GM20431 (cell line): ENCODE data around the gene SHISA5.

Experiments
- in situ Hi-C: fragments of 300-500 bp; cut with MseI, MboI; formaldehyde crosslinking; loops from one replicate; pipeline ENCODE4 v1.15.0; 2020; ENCODE audit warnings: low sequenced_read_pairs; ENCODE audit not compliant: unreplicated experiment

Gene SHISA5

GRCh38 chr3:48433472-48434118 is 70.4 kb downstream of the SHISA5 start:
- in situ Hi-C loops = loop anchor here (10.0 kb wide), 1 partner anchor 199 kb away; no protein-coding TSS in a partner anchor

GRCh38 chr3:48432411-48433371 is 71.3 kb downstream of the SHISA5 start:
- in situ Hi-C loops = loop anchor here (10.0 kb wide), 1 partner anchor 198 kb away; no protein-coding TSS in a partner anchor

- in situ Hi-C loops = loop anchor here (10.0 kb wide), 1 partner anchor 197 kb away; no protein-coding TSS in a partner anchor
Observed at GRCh38 chr3:48431224-48432029, 72.5 kb downstream of the SHISA5 start.

DNA sequence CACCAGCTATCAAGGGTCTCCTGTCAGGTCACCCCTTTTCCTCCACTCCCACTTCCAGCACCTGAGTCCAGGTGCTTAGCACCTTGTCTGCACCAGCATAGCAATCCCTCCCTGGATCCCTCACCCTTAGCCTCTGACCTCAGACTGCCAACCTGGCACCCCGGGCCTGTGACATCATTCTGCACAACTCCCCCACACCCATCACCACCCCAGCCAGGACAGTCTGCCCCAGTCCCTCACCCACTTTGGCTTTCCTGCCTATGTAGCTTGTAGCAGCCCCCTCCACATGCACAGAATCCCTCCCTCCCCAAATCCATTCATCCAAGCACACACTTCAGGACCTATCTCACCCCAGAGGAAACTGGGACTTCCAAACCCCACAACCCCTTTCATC is 73.3 kb downstream of the SHISA5 start:
- in situ Hi-C loops = loop anchor here (10.0 kb wide), 1 partner anchor 196 kb away; no protein-coding TSS in a partner anchor

GRCh38 chr3:48429960-48430707 is 73.8 kb downstream of the SHISA5 start, which contains the start of gene PLXNB1:
Gene PLXNB1 (minus strand): TSS chr3:48430086. CDS start chr3:48424611, 5,475 bp downstream.
- in situ Hi-C loops = loop anchor here (10.0 kb wide), 1 partner anchor 195 kb away; no protein-coding TSS in a partner anchor

- in situ Hi-C loops = no loop called here
Observed at GRCh38 chr3:48429317-48429959, 74.5 kb downstream of the SHISA5 start.

DNA sequence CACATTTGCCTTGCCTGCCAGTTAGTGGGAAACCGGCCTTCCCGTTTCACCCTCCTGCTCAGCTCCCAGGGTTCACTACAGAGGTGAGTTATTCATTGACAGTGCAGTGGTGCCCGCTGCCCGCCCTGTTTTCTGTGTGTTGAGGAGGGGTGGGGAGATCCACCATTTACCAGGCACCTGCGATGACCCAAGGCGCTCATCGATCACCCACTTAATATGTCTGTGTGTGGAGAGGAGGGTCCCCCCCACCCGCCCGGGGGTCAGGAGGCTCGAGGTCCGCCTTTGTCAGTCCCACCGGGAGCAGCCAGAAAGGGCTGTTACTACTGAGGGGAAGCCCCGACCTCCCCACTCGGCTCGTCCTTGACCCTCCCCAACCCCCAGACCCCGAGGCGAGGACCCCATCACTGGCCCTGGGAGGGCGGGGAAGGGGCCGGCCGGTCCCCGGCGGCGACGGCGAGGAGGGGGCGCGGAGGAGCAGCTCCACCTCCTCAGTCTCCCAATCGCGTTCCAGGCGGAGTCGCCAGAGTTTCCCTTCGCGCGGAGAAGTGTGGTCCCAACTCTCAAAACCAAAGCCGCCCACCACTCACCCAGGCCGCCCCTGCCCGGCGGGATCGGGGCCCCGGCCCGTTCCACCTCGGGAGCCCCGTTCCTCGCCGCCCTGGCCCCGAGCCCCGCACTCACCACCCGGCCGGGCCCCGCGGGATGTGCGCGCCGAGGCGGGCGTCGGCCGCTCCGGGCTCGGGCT is 75.2 kb downstream of the SHISA5 start:
- in situ Hi-C loops = no loop called here

DNA sequence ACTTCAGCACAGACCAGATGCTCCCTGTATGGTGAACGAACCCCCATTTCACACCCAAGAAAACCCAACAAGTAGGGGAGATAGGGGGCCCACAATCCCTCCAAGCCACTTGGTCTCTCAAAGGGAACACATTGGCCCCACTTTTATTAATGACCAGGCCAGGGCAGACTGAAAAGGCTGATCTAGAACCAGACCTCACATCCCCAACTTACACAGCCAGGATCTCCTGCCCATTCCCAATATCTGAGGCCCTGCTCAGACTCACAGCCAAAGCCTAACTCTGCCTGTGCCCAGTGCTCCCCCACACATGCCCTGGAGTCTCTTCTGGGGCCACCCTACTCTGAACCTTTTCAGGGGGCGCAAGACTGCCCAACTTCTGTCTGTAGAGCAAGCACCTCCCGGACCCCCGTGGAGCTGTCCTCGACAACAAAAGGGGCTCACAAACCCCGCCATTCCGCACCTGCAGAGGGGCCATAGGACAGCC is 75.8 kb downstream of the SHISA5 start:
- in situ Hi-C loops = no loop called here

DNA sequence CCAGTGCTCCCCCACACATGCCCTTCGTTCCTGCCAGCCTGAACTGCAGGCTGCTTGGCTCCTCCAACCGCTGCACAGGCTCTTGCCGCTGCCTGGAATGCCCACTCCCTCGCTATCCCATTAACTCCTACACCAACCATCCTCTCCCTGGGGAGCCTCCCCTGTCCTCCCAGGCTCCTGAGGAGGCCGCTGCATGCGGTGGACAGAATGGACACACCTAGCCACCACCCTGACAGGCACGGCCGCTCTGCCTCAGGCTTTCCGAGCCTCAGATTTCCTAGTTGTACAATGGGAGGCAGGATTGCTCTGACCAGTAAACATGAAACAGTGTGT is 76.4 kb downstream of the SHISA5 start:
- in situ Hi-C loops = no loop called here

DNA sequence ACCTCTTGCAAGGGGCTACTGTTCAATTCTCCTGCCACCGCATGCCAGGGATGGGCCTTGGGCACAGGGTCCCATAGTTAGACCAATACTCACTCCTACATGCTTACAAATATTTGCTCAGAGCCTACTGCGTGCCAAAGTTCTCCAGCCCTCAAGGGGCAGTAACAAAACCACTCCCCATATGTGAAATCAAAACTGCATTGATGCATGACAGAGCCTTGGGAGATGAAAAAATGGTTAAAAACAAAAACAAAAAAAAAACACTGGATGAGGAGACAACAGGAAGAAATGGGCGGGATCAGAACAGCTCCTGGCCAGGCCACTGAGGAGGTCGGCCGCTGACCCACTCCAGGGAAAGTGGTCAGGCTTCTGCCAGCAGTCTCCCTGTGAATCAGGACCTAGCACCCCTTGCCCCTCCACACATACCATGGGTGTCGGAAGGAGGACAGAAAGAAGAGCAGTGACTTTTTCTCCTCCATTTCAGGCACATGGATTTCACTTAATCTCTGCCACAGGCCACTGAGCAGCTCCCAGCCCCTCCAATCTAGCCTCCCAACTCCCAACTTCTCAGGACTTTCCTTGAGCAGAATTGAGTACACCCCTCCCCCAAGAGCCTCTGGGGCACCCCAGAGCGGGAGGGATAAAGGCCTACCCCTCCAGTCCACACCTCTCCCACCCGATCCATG is 76.9 kb downstream of the SHISA5 start:
- in situ Hi-C loops = no loop called here

- in situ Hi-C loops = no loop called here
Observed at GRCh38 chr3:48426401-48426909, 77.5 kb downstream of the SHISA5 start.

DNA sequence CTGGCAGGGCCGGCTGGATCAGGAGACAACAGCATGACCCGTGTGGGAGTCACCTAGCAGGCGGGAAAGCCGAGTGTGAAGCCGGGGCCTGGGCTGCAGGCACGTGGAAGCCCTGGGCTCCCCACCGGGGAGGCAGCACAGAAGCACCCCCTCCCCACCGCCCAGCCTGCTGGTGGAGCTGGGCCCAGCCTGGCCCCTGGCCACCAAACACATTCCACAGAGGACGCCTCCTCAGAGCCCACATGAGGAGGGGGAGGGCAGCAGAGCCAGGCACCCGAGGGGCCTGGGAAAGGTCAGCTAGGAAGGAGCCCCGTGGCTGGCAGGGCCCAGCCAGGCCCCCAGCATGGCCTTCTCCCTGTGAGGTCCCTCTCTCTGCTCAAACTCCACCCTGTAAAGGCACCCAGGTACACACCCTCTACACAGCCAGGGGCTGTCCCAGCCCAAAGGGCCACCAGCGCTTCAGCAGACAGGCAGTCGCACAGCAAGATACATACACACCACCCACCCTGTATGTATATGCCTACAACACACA is 78.6 kb downstream of the SHISA5 start:
- in situ Hi-C loops = no loop called here

DNA sequence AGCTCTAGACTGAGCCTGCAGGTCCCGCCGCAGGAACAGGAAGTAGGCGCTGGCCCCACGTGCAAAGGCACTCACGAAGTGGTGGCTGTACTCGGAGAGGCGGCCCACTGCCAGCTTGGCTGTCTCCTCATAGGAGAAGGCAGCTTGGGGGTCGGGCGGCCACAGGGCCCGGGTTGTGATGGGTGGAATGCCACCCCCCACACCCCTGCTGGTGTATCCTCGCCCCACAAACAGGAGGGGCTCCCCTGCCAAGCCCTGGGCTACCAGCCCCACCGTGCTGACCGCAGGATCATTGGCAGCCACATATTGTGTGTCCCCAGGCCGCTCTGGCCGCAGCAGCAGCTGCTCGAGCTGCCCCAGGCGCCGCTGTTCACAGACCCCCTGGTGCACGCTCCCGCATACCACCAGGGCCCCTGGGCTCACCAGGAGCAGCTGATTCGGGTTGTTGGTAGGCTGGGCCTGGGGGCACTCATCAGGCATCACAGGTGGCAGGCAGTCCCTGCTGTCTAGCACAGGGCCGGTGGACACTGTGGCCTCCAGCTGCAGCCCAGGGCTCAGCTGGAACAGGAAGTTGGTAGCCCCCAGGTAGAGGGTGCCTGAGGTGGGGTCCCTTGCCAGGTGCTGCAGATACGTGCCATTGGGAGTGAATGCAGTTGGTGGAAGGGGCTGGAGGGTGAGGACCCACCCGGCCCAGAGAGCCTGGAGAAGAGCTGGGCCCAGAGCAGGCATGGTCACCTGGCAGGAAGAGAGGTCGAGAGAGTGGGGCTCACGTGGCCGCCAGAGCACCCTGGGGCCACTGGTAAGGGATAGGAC is 79.9 kb downstream of the SHISA5 start:
- in situ Hi-C loops = no loop called here

- in situ Hi-C loops = no loop called here
Observed at GRCh38 chr3:48423241-48423882, 80.6 kb downstream of the SHISA5 start.

- in situ Hi-C loops = no loop called here
Observed at GRCh38 chr3:48422681-48423080, 81.3 kb downstream of the SHISA5 start.

DNA sequence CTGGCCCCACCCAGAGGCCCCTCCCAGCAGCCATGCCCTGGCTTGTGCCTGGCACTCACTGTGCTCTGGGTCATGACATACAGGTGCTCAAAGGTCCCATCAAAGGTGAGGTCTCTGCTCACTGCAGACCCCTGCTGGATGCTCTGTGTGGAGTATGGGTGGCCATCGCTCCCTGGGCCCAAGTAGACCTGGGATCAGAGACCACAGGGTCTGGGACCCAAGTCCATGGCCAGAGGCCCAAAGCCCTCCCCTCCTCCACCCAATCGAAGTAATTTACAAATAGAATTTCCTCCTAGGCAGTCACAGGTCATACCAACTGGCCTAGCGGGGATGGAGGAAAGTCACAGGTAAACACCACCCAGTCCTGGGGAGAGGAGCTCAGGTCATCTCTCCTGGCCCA is 81.7 kb downstream of the SHISA5 start:
- in situ Hi-C loops = no loop called here
